B cell (primary cell): ENCODE data around the gene IFNG-AS1.

ENCODE experiments used
- CTCF ChIP-seq: fragments of 200-600 bp; IDR thresholded peaks from one replicate; pipeline ENCODE4 v1.8.0; 2022; ENCODE audit warnings: antibody characterized with exemption, mild to moderate bottlenecking
- EZH2 ChIP-seq: IDR thresholded peaks from 2 replicates; pipeline ENCODE4 v1.6.1; 2012; ENCODE audit warnings: borderline replicate concordance, low read depth, mild to moderate bottlenecking, moderate library complexity, low read length; ENCODE audit not compliant: insufficient read depth, poor library complexity, severe bottlenecking

- TF ChIP-seq CTCF (no peak), EZH2 (no peak)
Observed at GRCh38 chr12:68065163-68065562, 75.9 kb downstream of the IFNG-AS1 start.
